DOHH2 (cell line): Measurements from ENCODE around the gene WNT3A.
A peak's percentile ranks its signal among the peaks of the same experiment; 100 is the strongest.

Experiments used
- H3F3A ChIP-seq: fragments of 200-600 bp; sonication (generic), shearing (Covaris generic); 2 replicates; pipeline ENCODE4 v1.6.0; 2016; ENCODE audit warnings: antibody characterized with exemption, mild to moderate bottlenecking; ENCODE audit not compliant: control insufficient read depth, insufficient read depth
- H3K27ac ChIP-seq: fragments of 200-600 bp; sonication (generic); 2 replicates; pipeline ENCODE4 v1.5.1; 2014; ENCODE audit warnings: low read depth, mild to moderate bottlenecking, low read length, moderate library complexity
- H3K27me3 ChIP-seq: fragments of 200-600 bp; sonication (generic); 2 replicates; pipeline ENCODE4 v1.6.1; 2014; ENCODE audit warnings: mild to moderate bottlenecking, low read length, mixed read lengths; ENCODE audit not compliant: control insufficient read depth
- H3K36me3 ChIP-seq: fragments of 200-600 bp; sonication (generic); 2 replicates; pipeline ENCODE4 v1.6.1; 2014; ENCODE audit warnings: mild to moderate bottlenecking, low read length, moderate library complexity, mixed read lengths; ENCODE audit not compliant: control insufficient read depth
- H3K4me1 ChIP-seq: fragments of 200-600 bp; sonication (generic); 2 replicates; pipeline ENCODE4 v1.6.1; 2014; ENCODE audit warnings: mild to moderate bottlenecking, low read length, mixed read lengths; ENCODE audit not compliant: control insufficient read depth
- H3K4me2 ChIP-seq: fragments of 200-600 bp; sonication (generic); 2 replicates; pipeline ENCODE4 v1.6.0; 2014; ENCODE audit warnings: mild to moderate bottlenecking, low read length, moderate library complexity
- H3K4me3 ChIP-seq: fragments of 200-600 bp; sonication (generic); 2 replicates; pipeline ENCODE4 v1.5.1; 2014; ENCODE audit warnings: mild to moderate bottlenecking, low read length, mixed read lengths
- H3K79me2 ChIP-seq: fragments of 200-600 bp; sonication (generic); 2 replicates; pipeline ENCODE4 v1.6.1; 2014; ENCODE audit warnings: mild to moderate bottlenecking, low read length, mixed read lengths; ENCODE audit not compliant: control insufficient read depth
- H3K9me2 ChIP-seq: fragments of 200-600 bp; sonication (generic); replicated peaks from 2 replicates; pipeline ENCODE4 v1.6.1; 2014; ENCODE audit warnings: mild to moderate bottlenecking, low read length, mixed read lengths; ENCODE audit not compliant: control insufficient read depth
- H3K9me3 ChIP-seq: fragments of 200-600 bp; sonication (generic); 2 replicates; pipeline ENCODE4 v1.6.1; 2014; ENCODE audit warnings: antibody characterized with exemption, low read length, mixed read lengths; ENCODE audit not compliant: control insufficient read depth, insufficient read depth
- H4K20me1 ChIP-seq: fragments of 200-600 bp; sonication (generic); 2 replicates; pipeline ENCODE4 v1.6.0; 2014; ENCODE audit warnings: low read depth, mild to moderate bottlenecking, antibody characterized with exemption, low read length, moderate library complexity; ENCODE audit not compliant: control insufficient read depth, insufficient read depth
- EZH2phosphoT487 ChIP-seq: fragments of 200-600 bp; sonication (generic); IDR thresholded peaks from 2 replicates; pipeline ENCODE4 v1.6.1; 2017; ENCODE audit warnings: borderline replicate concordance, mild to moderate bottlenecking, antibody characterized with exemption, low read length, moderate library complexity, mixed read lengths
- TF ChIP-seq, protein P1 (sequence below): fragments of 200-600 bp; sonication (generic); IDR thresholded peaks from one replicate; pipeline ENCODE4 v1.5.1; 2014; ENCODE audit warnings: antibody characterized with exemption, mild to moderate bottlenecking, low read depth, low read length; ENCODE audit not compliant: poor library complexity, severe bottlenecking

WNT3A gene

DNA sequence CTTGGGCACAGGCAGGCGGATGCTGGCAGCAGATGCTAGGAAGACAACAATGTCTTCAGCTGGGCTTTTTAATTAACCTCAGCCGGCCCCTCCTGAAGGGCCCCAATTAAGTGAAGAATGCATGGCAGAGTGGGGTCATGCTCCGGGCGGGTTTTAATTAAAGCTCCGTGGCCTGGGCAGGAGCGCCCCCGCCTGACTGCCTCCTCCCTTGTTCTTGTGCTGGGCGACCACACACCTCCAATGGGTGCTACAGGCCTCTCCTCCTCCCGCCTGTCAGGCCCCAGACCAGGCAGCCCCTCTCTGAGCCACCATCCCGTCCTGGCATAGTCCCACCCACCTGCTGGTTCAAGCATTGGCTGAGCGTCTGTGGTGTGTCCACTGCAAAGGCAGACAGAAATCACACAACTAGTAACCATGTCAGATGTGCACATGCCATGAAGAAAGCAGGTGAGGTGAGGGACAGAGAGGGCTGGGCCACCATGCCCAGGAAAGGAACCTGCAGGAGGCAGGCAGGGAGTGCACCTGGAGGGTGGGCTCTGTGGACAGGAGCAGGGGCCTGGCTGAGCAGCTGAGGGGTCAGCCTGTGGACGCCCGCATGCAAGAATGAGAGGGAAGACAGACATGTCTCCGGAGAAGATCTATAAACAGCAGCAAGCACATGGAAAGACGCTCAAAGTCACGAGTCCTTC, 67.2 kb downstream of the WNT3A start:
- no peaks in the 10 kb centered on the region for H3K79me2 ChIP-seq
- H3K9me2 ChIP-seq: no peaks in the 10 kb centered on the region
- TF ChIP-seq EZH2phosphoT487: no peak
- TF ChIP-seq, protein P1, sequence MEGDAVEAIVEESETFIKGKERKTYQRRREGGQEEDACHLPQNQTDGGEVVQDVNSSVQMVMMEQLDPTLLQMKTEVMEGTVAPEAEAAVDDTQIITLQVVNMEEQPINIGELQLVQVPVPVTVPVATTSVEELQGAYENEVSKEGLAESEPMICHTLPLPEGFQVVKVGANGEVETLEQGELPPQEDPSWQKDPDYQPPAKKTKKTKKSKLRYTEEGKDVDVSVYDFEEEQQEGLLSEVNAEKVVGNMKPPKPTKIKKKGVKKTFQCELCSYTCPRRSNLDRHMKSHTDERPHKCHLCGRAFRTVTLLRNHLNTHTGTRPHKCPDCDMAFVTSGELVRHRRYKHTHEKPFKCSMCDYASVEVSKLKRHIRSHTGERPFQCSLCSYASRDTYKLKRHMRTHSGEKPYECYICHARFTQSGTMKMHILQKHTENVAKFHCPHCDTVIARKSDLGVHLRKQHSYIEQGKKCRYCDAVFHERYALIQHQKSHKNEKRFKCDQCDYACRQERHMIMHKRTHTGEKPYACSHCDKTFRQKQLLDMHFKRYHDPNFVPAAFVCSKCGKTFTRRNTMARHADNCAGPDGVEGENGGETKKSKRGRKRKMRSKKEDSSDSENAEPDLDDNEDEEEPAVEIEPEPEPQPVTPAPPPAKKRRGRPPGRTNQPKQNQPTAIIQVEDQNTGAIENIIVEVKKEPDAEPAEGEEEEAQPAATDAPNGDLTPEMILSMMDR: peak; percentile 54
- peaks cover under 1% of the 10 kb centered on the region; the same call in 1 of the 2 replicates for H3K36me3 ChIP-seq
- no peaks in the 10 kb centered on the region for H3K9me3 ChIP-seq
- H3K27me3 ChIP-seq: peaks cover 7% of the 10 kb centered on the region; the same call in 1 of the 2 replicates
- peaks cover 12% of the 10 kb centered on the region; the same call in 1 of the 2 replicates for H4K20me1 ChIP-seq
- H3F3A ChIP-seq: peaks cover 4% of the 10 kb centered on the region; the same call in 1 of the 2 replicates
- H3K4me1 ChIP-seq: 0 out of 2 replicates have a peak, but pooled peaks cover 3% of the 10 kb centered on the region
- H3K4me2 ChIP-seq: no peak overlapping the region
- no peak overlapping the region for H3K4me3 ChIP-seq
- no peak overlapping the region for H3K27ac ChIP-seq

DNA sequence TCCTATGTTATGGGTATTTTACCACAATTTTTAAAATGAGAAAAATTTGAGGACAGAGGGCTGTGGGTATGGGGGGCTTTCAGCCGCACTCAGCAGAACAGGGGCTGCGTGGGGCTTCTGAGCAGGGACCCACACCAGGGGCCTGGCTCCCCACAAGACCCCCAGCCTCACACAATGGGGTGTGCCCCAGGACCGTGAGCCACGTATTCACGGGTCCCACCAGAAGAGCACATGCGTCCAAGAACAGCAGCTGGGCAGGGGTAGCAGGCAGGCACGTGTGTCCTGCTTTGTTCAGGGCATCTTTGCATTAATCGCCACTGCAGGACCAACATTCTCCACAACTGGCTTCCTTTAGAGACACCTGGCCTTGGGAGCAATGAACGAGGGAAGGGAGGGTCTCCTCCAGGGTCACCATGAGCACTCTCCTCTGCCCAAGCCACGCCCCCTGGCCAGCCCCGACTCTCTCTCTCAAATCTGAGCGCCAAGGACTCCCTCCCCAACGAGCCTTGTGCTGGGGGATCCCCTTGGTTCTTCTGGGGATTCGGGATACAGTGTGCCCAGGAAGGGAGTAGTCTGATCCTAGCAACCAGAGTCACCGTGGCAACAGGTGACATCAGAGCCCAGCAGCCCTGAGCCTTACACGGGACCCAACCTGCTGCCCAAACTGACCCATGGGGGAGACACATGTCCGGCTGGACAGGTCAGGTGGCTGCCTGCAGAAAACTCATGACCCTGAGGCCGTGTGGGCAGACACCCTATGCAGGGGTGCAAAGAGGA, 68.3 kb downstream of the WNT3A start:
- Histone ChIP-seq H3K4me3 (no peak overlapping the region), H3K4me1 (0 out of 2 replicates have a peak, but pooled peaks cover 3% of the 10 kb centered on the region), H3K36me3 (peaks cover 2% of the 10 kb centered on the region; the same call in 1 of the 2 replicates), H3K9me2 (no peaks in the 10 kb centered on the region), H3K9me3 (no peaks in the 10 kb centered on the region), H3K27me3 (peaks cover 7% of the 10 kb centered on the region; the same call in 1 of the 2 replicates), H3F3A (peaks cover 4% of the 10 kb centered on the region; the same call in 1 of the 2 replicates), H3K27ac (no peak overlapping the region), H3K4me2 (no peak overlapping the region), H4K20me1 (peaks cover 16% of the 10 kb centered on the region; the same call in 1 of the 2 replicates), H3K79me2 (peaks cover 11% of the 10 kb centered on the region)
- TF ChIP-seq EZH2phosphoT487: no peak
- TF ChIP-seq, protein P1: no peak

GRCh38 chr1:228075801-228076271, 69.0 kb downstream of the WNT3A start:
- Histone ChIP-seq H3F3A (peaks cover 4% of the 10 kb centered on the region; the same call in 1 of the 2 replicates), H3K4me2 (no peak overlapping the region), H3K9me2 (no peaks in the 10 kb centered on the region), H4K20me1 (peaks cover 16% of the 10 kb centered on the region; the same call in 1 of the 2 replicates), H3K36me3 (peaks cover 2% of the 10 kb centered on the region; the same call in 1 of the 2 replicates), H3K4me3 (no peak overlapping the region), H3K27ac (no peak overlapping the region), H3K9me3 (no peaks in the 10 kb centered on the region), H3K79me2 (peaks cover 17% of the 10 kb centered on the region), H3K27me3 (peaks cover 7% of the 10 kb centered on the region; the same call in 1 of the 2 replicates), H3K4me1 (0 out of 2 replicates have a peak, but pooled peaks cover 3% of the 10 kb centered on the region)
- TF ChIP-seq, protein P1: no peak
- no peak for TF ChIP-seq EZH2phosphoT487
